HepG2 (cell line): ENCODE results near the gene DDX24. TPM values are rescaled to one million over a fixed set of nuclear protein-coding genes. Genes with fewer than 3 reads are reported as not detected.

ENCODE experiments used
- ADNP ChIP-seq: sonication (generic); formaldehyde crosslinking; IDR thresholded peaks from 2 replicates; pipeline ENCODE4 v1.4.0; 2020; ENCODE audit warnings: missing genetic modification reagents
- ARNT2 ChIP-seq: sonication (generic); formaldehyde crosslinking; IDR thresholded peaks from 2 replicates; pipeline ENCODE4 v1.8.0; 2022; ENCODE audit warnings: mild to moderate bottlenecking, low read depth, missing genetic modification reagents, moderate library complexity
- FOXA3 ChIP-seq: IDR thresholded peaks from 2 replicates; pipeline ENCODE4 v1.6.1; 2016; ENCODE audit warnings: missing genetic modification reagents, missing compliant biosample characterization
- HOXA7 ChIP-seq: sonication (generic); formaldehyde crosslinking; IDR thresholded peaks from 2 replicates; pipeline ENCODE4 v1.8.1; 2022; ENCODE audit warnings: mild to moderate bottlenecking, missing genetic modification reagents, moderate library complexity
- NFIC ChIP-seq: IDR thresholded peaks from 2 replicates; pipeline ENCODE4 v1.6.1; 2012; ENCODE audit warnings: mild to moderate bottlenecking, low read length, inconsistent platforms
- NFKBIZ ChIP-seq: IDR thresholded peaks from 2 replicates; pipeline ENCODE4 v1.6.1; 2018; ENCODE audit warnings: missing genetic modification reagents, missing compliant biosample characterization
- ZNF441 ChIP-seq: sonication (generic); formaldehyde crosslinking; IDR thresholded peaks from 2 replicates; pipeline ENCODE4 v1.7.0; 2021; ENCODE audit warnings: missing genetic modification reagents, borderline replicate concordance
- ZSCAN21 ChIP-seq: sonication (generic); formaldehyde crosslinking; IDR thresholded peaks from 2 replicates; pipeline ENCODE4 v1.8.0; 2022; ENCODE audit warnings: mild to moderate bottlenecking, missing genetic modification reagents, moderate library complexity, borderline replicate concordance
- ZSCAN22 ChIP-seq: sonication (generic); formaldehyde crosslinking; IDR thresholded peaks from 2 replicates; pipeline ENCODE4 v1.4.0; 2020; ENCODE audit warnings: mild to moderate bottlenecking, missing genetic modification reagents
- ZSCAN29 ChIP-seq: sonication (generic); formaldehyde crosslinking; conservative IDR thresholded peaks from 2 replicates; pipeline ENCODE4 v1.4.0; 2020; ENCODE audit warnings: mild to moderate bottlenecking, missing genetic modification reagents
- polyA plus RNA-seq, 8 experiments: library from polyadenylated mRNA; depleted of rRNA in 3 of 8; stranded (reverse) in 7 of 8; unstranded in 1 of 8; fragments of >200 nt; fragmentation: Illumina TruSeq in 4 of 8; extraction: Trizol in 4 of 8; gene quantifications; 2 replicates each; pipeline versions ENCODE4 v1.2.1 to v1.2.3, GENCODE V29; 2011 to 2016; ENCODE audit warnings: low read depth in 4 of 8, missing spikeins in 1 of 8, mixed read lengths in 1 of 8; ENCODE audit not compliant: insufficient read depth in 1 of 8
- total RNA-seq, 5 experiments: library from RNA; depleted of rRNA; stranded (reverse); fragments of >200 nt; fragmentation: Illumina TruSeq; extraction: Trizol; gene quantifications; 2 replicates each; pipeline ENCODE4 v1.2.3, GENCODE V29; 2016; ENCODE audit warnings: low read depth in 1 of 5
- TF ChIP-seq, protein P1 (sequence below): sonication (generic); formaldehyde crosslinking; IDR thresholded peaks from 2 replicates; pipeline ENCODE4 v1.9.0; 2021; ENCODE audit warnings: mild to moderate bottlenecking, missing genetic modification reagents
- TF ChIP-seq, protein P2 (sequence below): sonication (generic); formaldehyde crosslinking; IDR thresholded peaks from 2 replicates; pipeline ENCODE4 v1.5.0; 2020; ENCODE audit warnings: mild to moderate bottlenecking, missing genetic modification reagents, moderate library complexity
- TF ChIP-seq, protein P3 (sequence below): sonication (generic); formaldehyde crosslinking; IDR thresholded peaks from 2 replicates; pipeline ENCODE4 v1.8.1; 2022; ENCODE audit warnings: low read depth, mild to moderate bottlenecking, missing genetic modification reagents
- TF ChIP-seq, protein P4 (sequence below): sonication (generic); formaldehyde crosslinking; IDR thresholded peaks from 2 replicates; pipeline ENCODE4 v1.4.0; 2020; ENCODE audit warnings: missing genetic modification reagents
- TF ChIP-seq, protein P5 (sequence below): sonication (generic); formaldehyde crosslinking; IDR thresholded peaks from 2 replicates; pipeline ENCODE4 v1.8.0; 2022; ENCODE audit warnings: mild to moderate bottlenecking, missing genetic modification reagents

DDX24 gene
- total and polyA plus RNA-seq, 2 of the 13 experiments (the other 11 are each of a cell fraction or from before 2014, with no cell fraction given): 67.3 to 149 TPM

DNA sequence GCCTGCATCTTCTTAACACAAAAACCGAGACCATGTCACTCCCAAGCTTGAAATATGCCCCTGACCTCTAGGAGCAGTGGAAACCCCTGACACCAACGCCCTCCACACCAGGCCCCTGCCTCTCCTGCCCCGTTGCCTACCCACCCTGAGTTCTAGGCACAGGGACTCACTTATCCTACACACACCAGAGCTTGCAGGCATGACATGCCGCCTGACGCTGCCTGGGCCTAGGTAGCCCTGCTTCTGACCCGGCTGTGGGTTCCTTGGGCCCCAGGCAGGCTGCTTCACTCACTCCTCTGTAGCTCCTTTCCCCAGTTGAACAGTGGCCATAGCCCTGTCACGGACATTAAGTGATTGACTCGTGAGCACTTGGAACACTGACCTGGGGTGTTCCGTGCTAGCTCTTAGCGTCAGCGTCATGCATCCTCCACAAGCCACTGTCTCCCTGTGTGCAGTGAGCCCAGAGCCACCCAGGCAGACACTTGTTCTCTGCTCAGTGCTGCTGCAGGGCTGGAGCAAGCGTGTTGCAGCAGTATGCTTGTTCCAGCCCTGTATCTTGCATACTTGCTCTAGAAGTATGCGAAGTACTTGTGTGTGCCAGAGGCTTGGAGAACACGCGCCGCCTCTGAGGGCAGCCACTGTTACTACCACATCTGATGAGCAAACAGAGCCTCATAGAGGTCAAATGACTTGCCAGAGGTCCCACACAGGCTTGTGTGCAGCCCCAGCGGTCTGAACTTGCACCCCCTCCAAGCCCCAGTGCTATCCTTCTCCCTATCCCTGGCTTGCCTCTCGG, 39.3 kb downstream of the DDX24 start (continued):
- TF ChIP-seq, protein P1, sequence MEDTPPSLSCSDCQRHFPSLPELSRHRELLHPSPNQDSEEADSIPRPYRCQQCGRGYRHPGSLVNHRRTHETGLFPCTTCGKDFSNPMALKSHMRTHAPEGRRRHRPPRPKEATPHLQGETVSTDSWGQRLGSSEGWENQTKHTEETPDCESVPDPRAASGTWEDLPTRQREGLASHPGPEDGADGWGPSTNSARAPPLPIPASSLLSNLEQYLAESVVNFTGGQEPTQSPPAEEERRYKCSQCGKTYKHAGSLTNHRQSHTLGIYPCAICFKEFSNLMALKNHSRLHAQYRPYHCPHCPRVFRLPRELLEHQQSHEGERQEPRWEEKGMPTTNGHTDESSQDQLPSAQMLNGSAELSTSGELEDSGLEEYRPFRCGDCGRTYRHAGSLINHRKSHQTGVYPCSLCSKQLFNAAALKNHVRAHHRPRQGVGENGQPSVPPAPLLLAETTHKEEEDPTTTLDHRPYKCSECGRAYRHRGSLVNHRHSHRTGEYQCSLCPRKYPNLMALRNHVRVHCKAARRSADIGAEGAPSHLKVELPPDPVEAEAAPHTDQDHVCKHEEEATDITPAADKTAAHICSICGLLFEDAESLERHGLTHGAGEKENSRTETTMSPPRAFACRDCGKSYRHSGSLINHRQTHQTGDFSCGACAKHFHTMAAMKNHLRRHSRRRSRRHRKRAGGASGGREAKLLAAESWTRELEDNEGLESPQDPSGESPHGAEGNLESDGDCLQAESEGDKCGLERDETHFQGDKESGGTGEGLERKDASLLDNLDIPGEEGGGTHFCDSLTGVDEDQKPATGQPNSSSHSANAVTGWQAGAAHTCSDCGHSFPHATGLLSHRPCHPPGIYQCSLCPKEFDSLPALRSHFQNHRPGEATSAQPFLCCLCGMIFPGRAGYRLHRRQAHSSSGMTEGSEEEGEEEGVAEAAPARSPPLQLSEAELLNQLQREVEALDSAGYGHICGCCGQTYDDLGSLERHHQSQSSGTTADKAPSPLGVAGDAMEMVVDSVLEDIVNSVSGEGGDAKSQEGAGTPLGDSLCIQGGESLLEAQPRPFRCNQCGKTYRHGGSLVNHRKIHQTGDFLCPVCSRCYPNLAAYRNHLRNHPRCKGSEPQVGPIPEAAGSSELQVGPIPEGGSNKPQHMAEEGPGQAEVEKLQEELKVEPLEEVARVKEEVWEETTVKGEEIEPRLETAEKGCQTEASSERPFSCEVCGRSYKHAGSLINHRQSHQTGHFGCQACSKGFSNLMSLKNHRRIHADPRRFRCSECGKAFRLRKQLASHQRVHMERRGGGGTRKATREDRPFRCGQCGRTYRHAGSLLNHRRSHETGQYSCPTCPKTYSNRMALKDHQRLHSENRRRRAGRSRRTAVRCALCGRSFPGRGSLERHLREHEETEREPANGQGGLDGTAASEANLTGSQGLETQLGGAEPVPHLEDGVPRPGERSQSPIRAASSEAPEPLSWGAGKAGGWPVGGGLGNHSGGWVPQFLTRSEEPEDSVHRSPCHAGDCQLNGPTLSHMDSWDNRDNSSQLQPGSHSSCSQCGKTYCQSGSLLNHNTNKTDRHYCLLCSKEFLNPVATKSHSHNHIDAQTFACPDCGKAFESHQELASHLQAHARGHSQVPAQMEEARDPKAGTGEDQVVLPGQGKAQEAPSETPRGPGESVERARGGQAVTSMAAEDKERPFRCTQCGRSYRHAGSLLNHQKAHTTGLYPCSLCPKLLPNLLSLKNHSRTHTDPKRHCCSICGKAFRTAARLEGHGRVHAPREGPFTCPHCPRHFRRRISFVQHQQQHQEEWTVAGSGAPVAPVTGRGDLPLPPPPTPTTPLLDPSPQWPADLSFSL: no peak
- TF ChIP-seq NFIC (no peak), NFKBIZ (CRISPR knock-in tag) (no peak), FOXA3 (CRISPR knock-in tag) (no peak), ZSCAN21 (CRISPR knock-in tag) (0 out of 2 replicates have a peak, but pooled peaks have one; percentile 46), ZNF441 (CRISPR knock-in tag) (peak; percentile 63; the same call in 1 of the 2 replicates), HOXA7 (CRISPR knock-in tag) (no peak), ZSCAN29 (CRISPR knock-in tag) (0 out of 2 replicates have a peak, but pooled peaks have one; percentile 31), ADNP (CRISPR knock-in tag) (no peak), ZSCAN22 (CRISPR knock-in tag) (no peak), ARNT2 (CRISPR knock-in tag) (no peak)
- TF ChIP-seq, protein P2, sequence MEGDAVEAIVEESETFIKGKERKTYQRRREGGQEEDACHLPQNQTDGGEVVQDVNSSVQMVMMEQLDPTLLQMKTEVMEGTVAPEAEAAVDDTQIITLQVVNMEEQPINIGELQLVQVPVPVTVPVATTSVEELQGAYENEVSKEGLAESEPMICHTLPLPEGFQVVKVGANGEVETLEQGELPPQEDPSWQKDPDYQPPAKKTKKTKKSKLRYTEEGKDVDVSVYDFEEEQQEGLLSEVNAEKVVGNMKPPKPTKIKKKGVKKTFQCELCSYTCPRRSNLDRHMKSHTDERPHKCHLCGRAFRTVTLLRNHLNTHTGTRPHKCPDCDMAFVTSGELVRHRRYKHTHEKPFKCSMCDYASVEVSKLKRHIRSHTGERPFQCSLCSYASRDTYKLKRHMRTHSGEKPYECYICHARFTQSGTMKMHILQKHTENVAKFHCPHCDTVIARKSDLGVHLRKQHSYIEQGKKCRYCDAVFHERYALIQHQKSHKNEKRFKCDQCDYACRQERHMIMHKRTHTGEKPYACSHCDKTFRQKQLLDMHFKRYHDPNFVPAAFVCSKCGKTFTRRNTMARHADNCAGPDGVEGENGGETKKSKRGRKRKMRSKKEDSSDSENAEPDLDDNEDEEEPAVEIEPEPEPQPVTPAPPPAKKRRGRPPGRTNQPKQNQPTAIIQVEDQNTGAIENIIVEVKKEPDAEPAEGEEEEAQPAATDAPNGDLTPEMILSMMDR (CRISPR knock-in tag): peak; percentile 24; the same call in 1 of the 2 replicates
- TF ChIP-seq, protein P3, sequence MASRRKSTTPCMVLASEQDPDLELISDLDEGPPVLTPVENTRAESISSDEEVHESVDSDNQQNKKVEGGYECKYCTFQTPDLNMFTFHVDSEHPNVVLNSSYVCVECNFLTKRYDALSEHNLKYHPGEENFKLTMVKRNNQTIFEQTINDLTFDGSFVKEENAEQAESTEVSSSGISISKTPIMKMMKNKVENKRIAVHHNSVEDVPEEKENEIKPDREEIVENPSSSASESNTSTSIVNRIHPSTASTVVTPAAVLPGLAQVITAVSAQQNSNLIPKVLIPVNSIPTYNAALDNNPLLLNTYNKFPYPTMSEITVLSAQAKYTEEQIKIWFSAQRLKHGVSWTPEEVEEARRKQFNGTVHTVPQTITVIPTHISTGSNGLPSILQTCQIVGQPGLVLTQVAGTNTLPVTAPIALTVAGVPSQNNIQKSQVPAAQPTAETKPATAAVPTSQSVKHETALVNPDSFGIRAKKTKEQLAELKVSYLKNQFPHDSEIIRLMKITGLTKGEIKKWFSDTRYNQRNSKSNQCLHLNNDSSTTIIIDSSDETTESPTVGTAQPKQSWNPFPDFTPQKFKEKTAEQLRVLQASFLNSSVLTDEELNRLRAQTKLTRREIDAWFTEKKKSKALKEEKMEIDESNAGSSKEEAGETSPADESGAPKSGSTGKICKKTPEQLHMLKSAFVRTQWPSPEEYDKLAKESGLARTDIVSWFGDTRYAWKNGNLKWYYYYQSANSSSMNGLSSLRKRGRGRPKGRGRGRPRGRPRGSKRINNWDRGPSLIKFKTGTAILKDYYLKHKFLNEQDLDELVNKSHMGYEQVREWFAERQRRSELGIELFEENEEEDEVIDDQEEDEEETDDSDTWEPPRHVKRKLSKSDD (CRISPR knock-in tag): no peak
- TF ChIP-seq, protein P4, sequence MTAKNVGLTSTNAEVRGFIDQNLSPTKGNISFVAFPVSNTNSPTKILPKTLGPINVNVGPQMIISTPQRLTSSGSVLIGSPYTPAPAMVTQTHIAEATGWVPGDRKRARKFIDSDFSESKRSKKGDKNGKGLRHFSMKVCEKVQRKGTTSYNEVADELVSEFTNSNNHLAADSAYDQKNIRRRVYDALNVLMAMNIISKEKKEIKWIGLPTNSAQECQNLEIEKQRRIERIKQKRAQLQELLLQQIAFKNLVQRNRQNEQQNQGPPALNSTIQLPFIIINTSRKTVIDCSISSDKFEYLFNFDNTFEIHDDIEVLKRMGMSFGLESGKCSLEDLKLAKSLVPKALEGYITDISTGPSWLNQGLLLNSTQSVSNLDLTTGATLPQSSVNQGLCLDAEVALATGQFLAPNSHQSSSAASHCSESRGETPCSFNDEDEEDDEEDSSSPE (CRISPR knock-in tag): no peak
- TF ChIP-seq, protein P5, sequence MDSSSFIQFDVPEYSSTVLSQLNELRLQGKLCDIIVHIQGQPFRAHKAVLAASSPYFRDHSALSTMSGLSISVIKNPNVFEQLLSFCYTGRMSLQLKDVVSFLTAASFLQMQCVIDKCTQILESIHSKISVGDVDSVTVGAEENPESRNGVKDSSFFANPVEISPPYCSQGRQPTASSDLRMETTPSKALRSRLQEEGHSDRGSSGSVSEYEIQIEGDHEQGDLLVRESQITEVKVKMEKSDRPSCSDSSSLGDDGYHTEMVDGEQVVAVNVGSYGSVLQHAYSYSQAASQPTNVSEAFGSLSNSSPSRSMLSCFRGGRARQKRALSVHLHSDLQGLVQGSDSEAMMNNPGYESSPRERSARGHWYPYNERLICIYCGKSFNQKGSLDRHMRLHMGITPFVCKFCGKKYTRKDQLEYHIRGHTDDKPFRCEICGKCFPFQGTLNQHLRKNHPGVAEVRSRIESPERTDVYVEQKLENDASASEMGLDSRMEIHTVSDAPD (CRISPR knock-in tag): no peak
